ENCODE results near the gene TENM4.

The TENM4 gene

GRCh38 chr11:79121351-79121750 is 319.5 kb downstream of the TENM4 start:
- no peak for DNase-seq (ENCODE audit: low read depth in 2 of 2)

GRCh38 chr11:79119491-79120284 is 321.1 kb downstream of the TENM4 start:
- no peak for DNase-seq (ENCODE audit: low read depth in 2 of 2)

GRCh38 chr11:79117488-79117887 is 323.3 kb downstream of the TENM4 start:
- no peak for DNase-seq (ENCODE audit: low read depth in 2 of 2)

- DNase-seq (ENCODE audit: low read depth in 2 of 2): no peak
Observed at GRCh38 chr11:79116600-79116999, 324.2 kb downstream of the TENM4 start.

- DNase-seq (ENCODE audit: low read depth in 2 of 2): no peak
Observed at GRCh38 chr11:79113054-79113690, 327.7 kb downstream of the TENM4 start.

GRCh38 chr11:79110796-79111195 is 330.0 kb downstream of the TENM4 start:
- no peak for DNase-seq (ENCODE audit: low read depth in 2 of 2)

- no peak for DNase-seq (ENCODE audit: low read depth in 2 of 2)
Observed at GRCh38 chr11:79110321-79110720, 330.5 kb downstream of the TENM4 start.

- DNase-seq (ENCODE audit: low read depth in 2 of 2): no peak
Observed at GRCh38 chr11:79108851-79109250, 332.0 kb downstream of the TENM4 start.

GRCh38 chr11:79102840-79103239 is 338.0 kb downstream of the TENM4 start:
- DNase-seq (ENCODE audit: low read depth in 2 of 2): no peak

- no peak for DNase-seq (ENCODE audit: low read depth in 2 of 2)
Observed at GRCh38 chr11:79101656-79102055, 339.2 kb downstream of the TENM4 start.

- no peak for DNase-seq (ENCODE audit: low read depth in 2 of 2)
Observed at GRCh38 chr11:79100093-79100910, 340.5 kb downstream of the TENM4 start.

- DNase-seq (ENCODE audit: low read depth in 2 of 2): no peak
Observed at GRCh38 chr11:79098146-79098545, 342.7 kb downstream of the TENM4 start.

GRCh38 chr11:79097246-79097875 is 343.5 kb downstream of the TENM4 start:
- DNase-seq (ENCODE audit: low read depth in 2 of 2): no peak

- no peak for DNase-seq (ENCODE audit: low read depth in 2 of 2)
Observed at GRCh38 chr11:79095424-79095823, 345.4 kb downstream of the TENM4 start.

GRCh38 chr11:79094616-79095015 is 346.2 kb downstream of the TENM4 start:
- no peak for DNase-seq (ENCODE audit: low read depth in 2 of 2)

- no peak for DNase-seq (ENCODE audit: low read depth in 2 of 2)
Observed at GRCh38 chr11:79092791-79093353, 348.0 kb downstream of the TENM4 start.

GRCh38 chr11:79090191-79090705 is 350.6 kb downstream of the TENM4 start:
- DNase-seq (ENCODE audit: low read depth in 2 of 2): no peak

- DNase-seq (ENCODE audit: low read depth in 2 of 2): no peak
Observed at GRCh38 chr11:79089601-79090000, 351.2 kb downstream of the TENM4 start.

- no peak for DNase-seq (ENCODE audit: low read depth in 2 of 2)
Observed at GRCh38 chr11:79088967-79089366, 351.9 kb downstream of the TENM4 start.

GRCh38 chr11:79087961-79088318 is 352.9 kb downstream of the TENM4 start:
- DNase-seq (ENCODE audit: low read depth in 2 of 2): no peak

GRCh38 chr11:79087238-79087960 is 353.4 kb downstream of the TENM4 start:
- DNase-seq (ENCODE audit: low read depth in 2 of 2): no peak
